Activated B cell treated with CpG ODN at 0.5 μM for 24 hours (primary cell): ENCODE measurements around the gene ROBO2. TPM values are rescaled to one million over a fixed set of nuclear protein-coding genes. Genes with fewer than 3 reads are reported as not detected.

Experiments used
- ATAC-seq: fragments of 200-7000 bp; cut with Tn5 transposase; one replicate; pipeline ENCODE4 v1.10.0; 2021; ENCODE audit warnings: low read depth, mild to moderate bottlenecking, moderate library complexity
- CTCF ChIA-PET: fragments of 350-600 bp; sonication (Branson Sonifier 250); formaldehyde crosslinking; loops from one replicate; lab custom pipeline; 2021; ENCODE audit warnings: antibody characterized with exemption; lab: Charles Lee
- POLR2A ChIA-PET: fragments of 350-600 bp; sonication (Branson Sonifier 250); formaldehyde crosslinking; loops from one replicate; lab custom pipeline; 2021; ENCODE audit warnings: antibody characterized with exemption; lab: Charles Lee
- DNase-seq: peaks from one replicate; pipeline ENCODE4 v3.0.0; 2022
- H3K27ac Mint-ChIP-seq: one replicate; pipeline ENCODE4 v1.8.0; 2020; ENCODE audit warnings: mixed read lengths
- H3K27me3 Mint-ChIP-seq: one replicate; pipeline ENCODE4 v1.8.0; 2021; ENCODE audit warnings: mixed read lengths
- H3K36me3 Mint-ChIP-seq: one replicate; pipeline ENCODE4 v1.8.0; 2021; ENCODE audit warnings: low read depth, mixed read lengths
- H3K4me1 Mint-ChIP-seq: one replicate; pipeline ENCODE4 v1.8.0; 2021; ENCODE audit warnings: mixed read lengths
- H3K4me3 Mint-ChIP-seq: one replicate; pipeline ENCODE4 v1.8.0; 2020; ENCODE audit warnings: mild to moderate bottlenecking, mixed read lengths
- H3K9me3 Mint-ChIP-seq: one replicate; pipeline ENCODE4 v1.8.0; 2020; ENCODE audit warnings: mixed read lengths
- intact Hi-C: fragments of 100-400 bp; cut with micrococcal nuclease; formaldehyde crosslinking; loops from one replicate; pipeline ENCODE4 v1.15.1; 2024
- total RNA-seq: library from RNA; stranded (reverse); gene quantifications from 2 replicates; pipeline ENCODE4 v1.2.3, GENCODE V29; 2022
- TF ChIP-seq, protein P1 (sequence below): fragments of 200-600 bp; IDR thresholded peaks from one replicate; pipeline ENCODE4 v1.8.0; 2022; ENCODE audit warnings: antibody characterized with exemption, mild to moderate bottlenecking

Gene ROBO2
- total RNA-seq, 1 donor from 2014 or later = not detected

DNA sequence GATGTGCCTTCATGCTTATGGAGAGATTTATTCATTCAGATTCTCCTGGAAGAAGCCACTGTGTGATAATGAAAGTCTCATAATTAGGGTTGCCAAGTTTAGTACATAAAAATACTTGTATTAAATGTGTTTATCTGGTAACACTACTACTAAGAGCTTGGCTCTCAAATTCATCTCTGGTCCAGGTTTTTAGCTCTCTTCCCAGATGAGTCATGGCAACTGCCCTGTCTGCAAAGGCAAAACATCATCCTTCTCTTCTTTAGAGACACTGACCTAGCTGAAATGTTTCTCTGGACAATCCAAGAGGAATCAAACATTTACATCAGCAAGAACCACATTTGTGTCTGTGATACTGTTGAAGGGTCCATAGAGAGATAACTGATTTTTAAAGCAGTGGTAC lies 269.6 kb downstream of the ROBO2 start:
- no peaks in the 10 kb centered on the region for H3K27me3 Mint-ChIP-seq
- CTCF ChIA-PET = no interaction called here
- DNase-seq (no peak), ATAC-seq (no peak)
- no peaks in the 10 kb centered on the region for H3K36me3 Mint-ChIP-seq
- no peaks in the 10 kb centered on the region for H3K4me1 Mint-ChIP-seq
- no peaks in the 10 kb centered on the region for H3K9me3 Mint-ChIP-seq
- intact Hi-C loops = no loop called here
- H3K27ac Mint-ChIP-seq = no peak overlapping the region
- POLR2A ChIA-PET = no interaction called here
- H3K4me3 Mint-ChIP-seq = no peak overlapping the region
- TF ChIP-seq, protein P1, sequence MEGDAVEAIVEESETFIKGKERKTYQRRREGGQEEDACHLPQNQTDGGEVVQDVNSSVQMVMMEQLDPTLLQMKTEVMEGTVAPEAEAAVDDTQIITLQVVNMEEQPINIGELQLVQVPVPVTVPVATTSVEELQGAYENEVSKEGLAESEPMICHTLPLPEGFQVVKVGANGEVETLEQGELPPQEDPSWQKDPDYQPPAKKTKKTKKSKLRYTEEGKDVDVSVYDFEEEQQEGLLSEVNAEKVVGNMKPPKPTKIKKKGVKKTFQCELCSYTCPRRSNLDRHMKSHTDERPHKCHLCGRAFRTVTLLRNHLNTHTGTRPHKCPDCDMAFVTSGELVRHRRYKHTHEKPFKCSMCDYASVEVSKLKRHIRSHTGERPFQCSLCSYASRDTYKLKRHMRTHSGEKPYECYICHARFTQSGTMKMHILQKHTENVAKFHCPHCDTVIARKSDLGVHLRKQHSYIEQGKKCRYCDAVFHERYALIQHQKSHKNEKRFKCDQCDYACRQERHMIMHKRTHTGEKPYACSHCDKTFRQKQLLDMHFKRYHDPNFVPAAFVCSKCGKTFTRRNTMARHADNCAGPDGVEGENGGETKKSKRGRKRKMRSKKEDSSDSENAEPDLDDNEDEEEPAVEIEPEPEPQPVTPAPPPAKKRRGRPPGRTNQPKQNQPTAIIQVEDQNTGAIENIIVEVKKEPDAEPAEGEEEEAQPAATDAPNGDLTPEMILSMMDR = no peak

DNA sequence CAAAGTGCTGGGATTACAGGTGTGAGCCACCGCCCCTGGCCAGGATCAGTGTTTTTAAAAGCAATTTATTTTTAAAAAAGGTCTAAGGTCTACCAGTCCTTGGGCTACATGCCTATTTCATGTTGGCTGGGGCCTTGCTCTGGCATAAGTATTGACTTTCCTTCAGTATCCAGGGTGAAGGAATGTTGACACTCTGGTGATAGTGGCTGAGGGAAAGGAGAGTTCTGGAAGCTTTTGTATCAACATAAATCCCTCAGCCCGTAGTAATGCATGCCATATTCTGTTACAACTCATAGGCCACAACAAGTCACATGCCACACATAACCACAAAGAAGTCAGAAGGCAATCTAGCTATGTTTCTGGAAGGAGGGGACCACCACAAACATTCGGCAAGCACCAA lies 273.9 kb downstream of the ROBO2 start:
- no peaks in the 10 kb centered on the region for H3K36me3 Mint-ChIP-seq
- H3K27ac Mint-ChIP-seq = no peak overlapping the region
- no peaks in the 10 kb centered on the region for H3K27me3 Mint-ChIP-seq
- intact Hi-C loops = no loop called here
- no peaks in the 10 kb centered on the region for H3K9me3 Mint-ChIP-seq
- ATAC-seq (no peak), DNase-seq (no peak)
- H3K4me3 Mint-ChIP-seq = no peak overlapping the region
- TF ChIP-seq, protein P1 = no peak
- POLR2A ChIA-PET = no interaction called here
- CTCF ChIA-PET = no interaction called here
- no peaks in the 10 kb centered on the region for H3K4me1 Mint-ChIP-seq

DNA sequence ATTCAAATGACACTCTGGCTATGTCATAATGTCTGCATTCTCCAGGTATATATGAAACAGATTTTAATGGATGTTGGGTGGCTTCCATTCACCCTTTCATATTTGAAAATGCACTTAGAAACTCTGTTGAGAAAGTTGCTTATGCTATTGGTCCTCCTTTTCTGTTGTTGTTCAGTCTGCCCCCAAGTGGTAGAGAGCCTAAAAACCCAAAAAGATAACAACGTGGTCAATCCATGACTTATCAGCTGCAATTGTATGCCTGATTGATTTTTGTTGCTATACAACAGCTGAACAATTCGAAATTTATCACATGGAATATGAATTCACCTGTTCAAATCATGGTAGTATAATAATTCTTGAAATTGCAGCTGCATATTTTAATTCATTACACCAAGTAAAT lies 279.8 kb downstream of the ROBO2 start:
- no peaks in the 10 kb centered on the region for H3K9me3 Mint-ChIP-seq
- intact Hi-C loops = no loop called here
- no peaks in the 10 kb centered on the region for H3K36me3 Mint-ChIP-seq
- H3K27me3 Mint-ChIP-seq = no peaks in the 10 kb centered on the region
- CTCF ChIA-PET = no interaction called here
- TF ChIP-seq, protein P1 = no peak
- no peak overlapping the region for H3K4me3 Mint-ChIP-seq
- no peak for DNase-seq
- ATAC-seq = no peak
- no peaks in the 10 kb centered on the region for H3K4me1 Mint-ChIP-seq
- no peak overlapping the region for H3K27ac Mint-ChIP-seq
- POLR2A ChIA-PET = no interaction called here

DNA sequence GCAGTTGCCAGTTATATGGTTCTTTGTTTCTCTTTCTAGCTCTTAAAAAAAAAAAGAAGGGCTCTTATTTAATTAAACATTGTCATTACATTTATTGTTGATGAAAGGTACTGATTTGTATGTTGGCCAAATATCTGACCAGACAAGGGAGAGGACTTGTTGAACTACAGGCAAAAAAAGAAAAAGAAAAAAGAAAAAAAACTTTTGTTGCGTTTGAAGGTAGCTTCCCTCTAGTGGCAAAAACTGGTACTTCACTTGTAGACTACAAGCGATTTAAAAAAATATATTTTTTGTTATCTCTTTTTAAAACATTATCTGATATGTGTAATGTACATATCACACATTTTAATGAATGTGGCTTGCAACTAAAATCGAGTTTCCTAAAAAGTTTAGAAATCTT lies 280.6 kb downstream of the ROBO2 start:
- DNase-seq = no peak
- intact Hi-C loops = no loop called here

DNA sequence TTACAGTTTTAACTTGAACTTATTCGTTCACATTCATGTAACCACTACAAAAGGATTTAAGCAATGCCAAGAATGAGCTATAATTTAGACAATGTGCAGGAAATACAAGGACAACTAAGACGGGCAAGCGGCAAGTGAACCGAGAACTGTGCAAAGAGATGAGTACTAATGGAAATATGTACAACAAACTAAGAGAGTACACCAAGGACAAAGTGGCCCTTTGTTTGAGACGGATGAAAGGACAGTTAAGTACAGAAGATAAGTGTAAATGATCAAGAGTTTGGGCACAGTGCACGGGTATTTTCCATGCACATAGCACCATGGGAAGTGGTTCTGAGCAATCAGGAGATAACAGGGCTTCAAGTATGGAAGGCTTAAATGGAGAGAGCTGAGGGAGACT lies 281.7 kb downstream of the ROBO2 start:
- Mint-ChIP-seq H3K36me3 (no peaks in the 10 kb centered on the region), H3K27ac (no peak overlapping the region), H3K27me3 (no peaks in the 10 kb centered on the region), H3K9me3 (no peaks in the 10 kb centered on the region), H3K4me3 (no peak overlapping the region), H3K4me1 (no peaks in the 10 kb centered on the region)
- CTCF ChIA-PET = no interaction called here
- intact Hi-C loops = no loop called here
- DNase-seq (no peak), ATAC-seq (no peak)
- POLR2A ChIA-PET = no interaction called here
- TF ChIP-seq, protein P1 = no peak

More for the DNA sequence above, 280.6 kb downstream of the ROBO2 start:
- H3K9me3 Mint-ChIP-seq = no peaks in the 10 kb centered on the region
- no peaks in the 10 kb centered on the region for H3K4me1 Mint-ChIP-seq
- no peak overlapping the region for H3K27ac Mint-ChIP-seq
- no peaks in the 10 kb centered on the region for H3K27me3 Mint-ChIP-seq
- ATAC-seq = no peak
- TF ChIP-seq, protein P1 = peak; percentile 49
- ChIA-PET CTCF (no interaction called here), POLR2A (no interaction called here)
- no peak overlapping the region for H3K4me3 Mint-ChIP-seq
- no peaks in the 10 kb centered on the region for H3K36me3 Mint-ChIP-seq
